IgD-negative memory B cell (primary cell): Measurements from ENCODE around the gene KIFBP. TPM values are rescaled to one million over a fixed set of nuclear protein-coding genes. Genes with fewer than 3 reads are reported as not detected.
A peak's percentile ranks its signal among the peaks of the same experiment; 100 is the strongest.
"Not testable (repeated sequence)": the region's sequence is repeated elsewhere in the genome, so short reads cannot be mapped to it uniquely, and the experiment has no call there.

ENCODE experiments used
- H3K27ac Mint-ChIP-seq, 3 donors: one replicate each; pipeline ENCODE4 v1.8.0; 2020 to 2022; ENCODE audit warnings: mild to moderate bottlenecking in 3 of 3, mixed read lengths in 3 of 3, moderate library complexity in 1 of 3
- H3K27me3 Mint-ChIP-seq: one replicate; pipeline ENCODE4 v1.8.0; 2021; ENCODE audit warnings: mixed read lengths
- H3K36me3 Mint-ChIP-seq: one replicate; pipeline ENCODE4 v1.8.0; 2020; ENCODE audit warnings: mild to moderate bottlenecking, mixed read lengths
- H3K4me1 Mint-ChIP-seq, 3 donors: one replicate each; pipeline ENCODE4 v1.8.0; 2020 to 2022; ENCODE audit warnings: mixed read lengths in 3 of 3, mild to moderate bottlenecking in 1 of 3
- H3K4me3 Mint-ChIP-seq, 4 donors: one replicate each; pipeline ENCODE4 v1.8.0; 2020 to 2022; ENCODE audit warnings: mild to moderate bottlenecking in 4 of 4, mixed read lengths in 4 of 4, moderate library complexity in 3 of 4
- H3K9me3 Mint-ChIP-seq, 3 donors: one replicate each; pipeline ENCODE4 v1.8.0; 2020 to 2021; ENCODE audit warnings: mixed read lengths in 3 of 3, mild to moderate bottlenecking in 1 of 3
- polyA plus RNA-seq: library from polyadenylated mRNA; unstranded; fragments of 300-500 nt; fragmentation: Illumina TruSeq; gene quantifications from one replicate; pipeline ENCODE4 v1.2.3, GENCODE V29; 2021

Gene KIFBP
- 2.9 TPM for polyA plus RNA-seq

- peak within 1 kb of the TSS; percentile 74 to 94 (median 92) for H3K27ac Mint-ChIP-seq
- no peaks in the 10 kb centered on the region for H3K27me3 Mint-ChIP-seq
- no peaks in the 10 kb centered on the region for H3K36me3 Mint-ChIP-seq
- peaks cover 28 to 38% (median 29%) of the 10 kb centered on the region in 3 donors for H3K4me1 Mint-ChIP-seq
- peak within 1 kb of the TSS; percentile 92 to 99 (median 98) for H3K4me3 Mint-ChIP-seq
- no peaks in the 10 kb centered on the region for H3K9me3 Mint-ChIP-seq
Measured at GRCh38 chr10:68988530-68989316, at the start of gene KIFBP. Gene KIFBP (plus strand): TSS chr10:68988803. CDS start chr10:68988833, 30 bp downstream.

- peaks cover 2% of the 10 kb centered on the region for H3K36me3 Mint-ChIP-seq
- H3K9me3 Mint-ChIP-seq = no peaks in the 10 kb centered on the region
- H3K4me3 Mint-ChIP-seq = no peak overlapping the region
- peak overlapping the region in 1 of 3 donors; percentile 76 for H3K27ac Mint-ChIP-seq
- H3K27me3 Mint-ChIP-seq = no peaks in the 10 kb centered on the region
- no peaks in the 10 kb centered on the region for H3K4me1 Mint-ChIP-seq
Measured at GRCh38 chr10:68938884-68939283, 49.7 kb upstream of the KIFBP start.

GRCh38 chr10:68940917-68941316, 47.7 kb upstream of the KIFBP start:
- H3K36me3 Mint-ChIP-seq, H3K4me3 Mint-ChIP-seq, H3K27ac Mint-ChIP-seq, H3K9me3 Mint-ChIP-seq, H3K27me3 Mint-ChIP-seq, H3K4me1 Mint-ChIP-seq: not testable (repeated sequence)

GRCh38 chr10:68950598-68950997, 38.0 kb upstream of the KIFBP start:
- H3K27ac Mint-ChIP-seq = no peak overlapping the region
- peaks cover 4% of the 10 kb centered on the region for H3K36me3 Mint-ChIP-seq
- no peaks in the 10 kb centered on the region for H3K27me3 Mint-ChIP-seq

GRCh38 chr10:68954904-68955303, 33.7 kb upstream of the KIFBP start:
- peaks cover 2% of the 10 kb centered on the region for H3K36me3 Mint-ChIP-seq
- H3K27ac Mint-ChIP-seq = peak overlapping the region in 2 of 3 donors; percentile 23 to 99
- H3K9me3 Mint-ChIP-seq = no peaks in the 10 kb centered on the region
- H3K27me3 Mint-ChIP-seq = no peaks in the 10 kb centered on the region
- H3K4me3 Mint-ChIP-seq = peak overlapping the region; percentile 41 to 96 (median 64)
- peaks cover 22 to 28% (median 22%) of the 10 kb centered on the region in 3 donors for H3K4me1 Mint-ChIP-seq

More at GRCh38 chr10:68950598-68950997, 38.0 kb upstream of the KIFBP start:
- Mint-ChIP-seq H3K4me3 (no peak overlapping the region), H3K4me1 (peaks cover 2 to 4% (median 4%) of the 10 kb centered on the region in 3 donors), H3K9me3 (no peaks in the 10 kb centered on the region)

- no peaks in the 10 kb centered on the region for H3K9me3 Mint-ChIP-seq
- H3K27me3 Mint-ChIP-seq = no peaks in the 10 kb centered on the region
- peaks cover 23 to 30% (median 26%) of the 10 kb centered on the region in 3 donors for H3K4me1 Mint-ChIP-seq
- peaks cover 5% of the 10 kb centered on the region for H3K36me3 Mint-ChIP-seq
- peak overlapping the region; percentile 96 to 100 (median 100) for H3K4me3 Mint-ChIP-seq
- H3K27ac Mint-ChIP-seq = peak overlapping the region; percentile 99 to 100 (median 100)
Measured at GRCh38 chr10:68955355-68955831, 33.2 kb upstream of the KIFBP start.

GRCh38 chr10:68955832-68956532, 32.6 kb upstream of the KIFBP start, which contains the start of gene DDX21:
Gene DDX21 (plus strand): TSS chr10:68956170. CDS start chr10:68956226, 56 bp downstream.
- Mint-ChIP-seq H3K27me3 (no peaks in the 10 kb centered on the region), H3K4me3 (peak within 1 kb of the TSS; percentile 96 to 100 (median 100)), H3K36me3 (peaks cover 5% of the 10 kb centered on the region), H3K9me3 (no peaks in the 10 kb centered on the region), H3K4me1 (peaks cover 23 to 30% (median 26%) of the 10 kb centered on the region in 3 donors), H3K27ac (peak within 1 kb of the TSS; percentile 99 to 100 (median 100))

- Mint-ChIP-seq H3K4me3 (peak overlapping the region; percentile 96 to 100 (median 100)), H3K4me1 (peaks cover 26 to 39% (median 28%) of the 10 kb centered on the region in 3 donors), H3K27ac (peak overlapping the region; percentile 99 to 100 (median 100)), H3K9me3 (no peaks in the 10 kb centered on the region), H3K36me3 (peaks cover 5% of the 10 kb centered on the region), H3K27me3 (no peaks in the 10 kb centered on the region)
Measured at GRCh38 chr10:68957284-68957615, 31.4 kb upstream of the KIFBP start.

- H3K4me1 Mint-ChIP-seq = peaks cover 26 to 39% (median 28%) of the 10 kb centered on the region in 3 donors
- peaks cover 5% of the 10 kb centered on the region for H3K36me3 Mint-ChIP-seq
- H3K27ac Mint-ChIP-seq = peak overlapping the region; percentile 99 to 100 (median 100)
- no peaks in the 10 kb centered on the region for H3K27me3 Mint-ChIP-seq
- H3K9me3 Mint-ChIP-seq = no peaks in the 10 kb centered on the region
- H3K4me3 Mint-ChIP-seq = peak overlapping the region; percentile 96 to 100 (median 100)
Measured at GRCh38 chr10:68957654-68958053, 30.9 kb upstream of the KIFBP start.

GRCh38 chr10:68959695-68960527, 28.7 kb upstream of the KIFBP start:
- peak overlapping the region in 3 of 4 donors; percentile 51 to 87 (median 70) for H3K4me3 Mint-ChIP-seq
- H3K27ac Mint-ChIP-seq = peak overlapping the region; percentile 11 to 60 (median 27)
- H3K9me3 Mint-ChIP-seq = no peaks in the 10 kb centered on the region
- peaks cover 9% of the 10 kb centered on the region for H3K36me3 Mint-ChIP-seq
- no peaks in the 10 kb centered on the region for H3K27me3 Mint-ChIP-seq
- peaks cover 26 to 39% (median 28%) of the 10 kb centered on the region in 3 donors for H3K4me1 Mint-ChIP-seq

GRCh38 chr10:68963151-68963550, 25.5 kb upstream of the KIFBP start:
- H3K9me3 Mint-ChIP-seq = no peaks in the 10 kb centered on the region
- H3K36me3 Mint-ChIP-seq = peaks cover 7% of the 10 kb centered on the region
- peaks cover 13 to 21% (median 16%) of the 10 kb centered on the region in 3 donors for H3K4me1 Mint-ChIP-seq
- no peaks in the 10 kb centered on the region for H3K27me3 Mint-ChIP-seq
- no peak overlapping the region for H3K4me3 Mint-ChIP-seq
- H3K27ac Mint-ChIP-seq = peak overlapping the region in 2 of 3 donors; percentile 54 to 71

- Mint-ChIP-seq H3K27ac (no peak overlapping the region), H3K9me3 (no peaks in the 10 kb centered on the region), H3K4me1 (peaks cover 0 to 6% (median 5%) of the 10 kb centered on the region in 3 donors), H3K4me3 (no peak overlapping the region), H3K27me3 (no peaks in the 10 kb centered on the region), H3K36me3 (peaks cover 5% of the 10 kb centered on the region)
Measured at GRCh38 chr10:68973975-68974374, 14.6 kb upstream of the KIFBP start.

GRCh38 chr10:68975936-68976473, 12.6 kb upstream of the KIFBP start:
- H3K4me3 Mint-ChIP-seq, H3K36me3 Mint-ChIP-seq, H3K9me3 Mint-ChIP-seq, H3K4me1 Mint-ChIP-seq, H3K27me3 Mint-ChIP-seq: not testable (repeated sequence)
- peak overlapping the region in 1 of 3 donors; percentile 74 for H3K27ac Mint-ChIP-seq

GRCh38 chr10:68979738-68980137, 8.9 kb upstream of the KIFBP start:
- H3K4me1 Mint-ChIP-seq, H3K27ac Mint-ChIP-seq, H3K36me3 Mint-ChIP-seq, H3K4me3 Mint-ChIP-seq, H3K27me3 Mint-ChIP-seq, H3K9me3 Mint-ChIP-seq: not testable (repeated sequence)
